HepG2 (cell line): Measurements from ENCODE around the gene DLL4. TPM values are rescaled to one million over a fixed set of nuclear protein-coding genes. Genes with fewer than 3 reads are reported as not detected.
A peak's percentile ranks its signal among the peaks of the same experiment; 100 is the strongest.

Experiments used
- ARID2 ChIP-seq: sonication (generic); formaldehyde crosslinking; IDR thresholded peaks from 2 replicates; pipeline ENCODE4 v1.8.1; 2022; ENCODE audit warnings: mild to moderate bottlenecking, missing genetic modification reagents, borderline replicate concordance
- CHD2 ChIP-seq: IDR thresholded peaks from 2 replicates; pipeline ENCODE4 v1.6.1; 2011; ENCODE audit warnings: low read depth, low read length, improper control_type of control experiment
- DNMT3B ChIP-seq: conservative IDR thresholded peaks from 2 replicates; pipeline ENCODE4 v1.6.1; 2016; ENCODE audit warnings: missing biosample characterization, control low read depth
- ELF3 ChIP-seq: IDR thresholded peaks from 2 replicates; pipeline ENCODE4 v1.6.1; 2016; ENCODE audit warnings: missing genetic modification reagents, missing compliant biosample characterization
- HMGA1 ChIP-seq: sonication (generic); formaldehyde crosslinking; conservative IDR thresholded peaks from 2 replicates; pipeline ENCODE4 v1.4.0; 2020; ENCODE audit warnings: missing genetic modification reagents
- HNF4A ChIP-seq: sonication (generic); formaldehyde crosslinking; IDR thresholded peaks from 2 replicates; pipeline ENCODE4 v1.4.0; 2020; ENCODE audit warnings: missing genetic modification reagents
- ISL2 ChIP-seq: sonication (generic); formaldehyde crosslinking; IDR thresholded peaks from 2 replicates; pipeline ENCODE4 v1.5.0; 2020; ENCODE audit warnings: missing genetic modification reagents
- RFXAP ChIP-seq: sonication (generic); formaldehyde crosslinking; IDR thresholded peaks from 2 replicates; pipeline ENCODE4 v1.4.0; 2020; ENCODE audit warnings: missing genetic modification reagents, borderline replicate concordance
- SIX1 ChIP-seq: sonication (generic); formaldehyde crosslinking; IDR thresholded peaks from 2 replicates; pipeline ENCODE4 v1.4.0; 2020; ENCODE audit warnings: missing genetic modification reagents, borderline replicate concordance
- ZKSCAN5 ChIP-seq: sonication (generic); formaldehyde crosslinking; IDR thresholded peaks from 2 replicates; pipeline ENCODE4 v1.5.1; 2020; ENCODE audit warnings: mild to moderate bottlenecking, missing genetic modification reagents
- ZNF12 ChIP-seq: sonication (generic); formaldehyde crosslinking; IDR thresholded peaks from 2 replicates; pipeline ENCODE4 v1.5.0; 2020; ENCODE audit warnings: missing genetic modification reagents
- ZNF30 ChIP-seq: sonication (generic); formaldehyde crosslinking; IDR thresholded peaks from 2 replicates; pipeline ENCODE4 v1.5.0; 2020; ENCODE audit warnings: mild to moderate bottlenecking, missing genetic modification reagents
- ZNF543 ChIP-seq: sonication (generic); formaldehyde crosslinking; IDR thresholded peaks from 2 replicates; pipeline ENCODE4 v1.4.0; 2020; ENCODE audit warnings: mild to moderate bottlenecking, missing genetic modification reagents
- ZNF556 ChIP-seq: sonication (generic); formaldehyde crosslinking; IDR thresholded peaks from 2 replicates; pipeline ENCODE4 v1.4.0; 2020; ENCODE audit warnings: mild to moderate bottlenecking, missing genetic modification reagents, borderline replicate concordance
- ZNF589 ChIP-seq: sonication (generic); formaldehyde crosslinking; conservative IDR thresholded peaks from 2 replicates; pipeline ENCODE4 v1.8.0; 2022; ENCODE audit warnings: mild to moderate bottlenecking, moderate library complexity, missing genetic modification reagents
- ZNF746 ChIP-seq: sonication (generic); formaldehyde crosslinking; IDR thresholded peaks from 2 replicates; pipeline ENCODE4 v1.8.0; 2022; ENCODE audit warnings: mild to moderate bottlenecking, missing genetic modification reagents
- ZNF83 ChIP-seq: sonication (generic); formaldehyde crosslinking; IDR thresholded peaks from 2 replicates; pipeline ENCODE4 v1.4.0; 2020; ENCODE audit warnings: missing genetic modification reagents, mild to moderate bottlenecking, borderline replicate concordance
- ZSCAN12 ChIP-seq: sonication (generic); formaldehyde crosslinking; IDR thresholded peaks from 2 replicates; pipeline ENCODE4 v1.9.0; 2021; ENCODE audit warnings: mild to moderate bottlenecking, missing genetic modification reagents
- polyA plus RNA-seq, 8 experiments: library from polyadenylated mRNA; depleted of rRNA in 3 of 8; stranded (reverse) in 7 of 8; unstranded in 1 of 8; fragments of >200 nt; fragmentation: Illumina TruSeq in 4 of 8; extraction: Trizol in 4 of 8; gene quantifications; 2 replicates each; pipeline versions ENCODE4 v1.2.1 to v1.2.3, GENCODE V29; 2011 to 2016; ENCODE audit warnings: low read depth in 4 of 8, missing spikeins in 1 of 8, mixed read lengths in 1 of 8; ENCODE audit not compliant: insufficient read depth in 1 of 8
- total RNA-seq, 5 experiments: library from RNA; depleted of rRNA; stranded (reverse); fragments of >200 nt; fragmentation: Illumina TruSeq; extraction: Trizol; gene quantifications; 2 replicates each; pipeline ENCODE4 v1.2.3, GENCODE V29; 2016; ENCODE audit warnings: low read depth in 1 of 5
- TF ChIP-seq, protein P1 (sequence below): IDR thresholded peaks from 2 replicates; pipeline ENCODE4 v1.6.1; 2012; ENCODE audit warnings: low read depth, low read length, improper control_type of control experiment
- TF ChIP-seq, protein P2 (sequence below): sonication (generic); formaldehyde crosslinking; IDR thresholded peaks from 2 replicates; pipeline ENCODE4 v1.5.1; 2020; ENCODE audit warnings: missing genetic modification reagents, mild to moderate bottlenecking, borderline replicate concordance
- TF ChIP-seq, protein P3 (sequence below): sonication (generic); formaldehyde crosslinking; IDR thresholded peaks from 2 replicates; pipeline ENCODE4 v1.8.0; 2022; ENCODE audit warnings: mild to moderate bottlenecking, missing genetic modification reagents, moderate library complexity

DLL4 gene
- total and polyA plus RNA-seq, 2 of the 13 experiments (the other 11 are each of a cell fraction or from before 2014, with no cell fraction given), result 0.20 to 0.25 TPM

DNA sequence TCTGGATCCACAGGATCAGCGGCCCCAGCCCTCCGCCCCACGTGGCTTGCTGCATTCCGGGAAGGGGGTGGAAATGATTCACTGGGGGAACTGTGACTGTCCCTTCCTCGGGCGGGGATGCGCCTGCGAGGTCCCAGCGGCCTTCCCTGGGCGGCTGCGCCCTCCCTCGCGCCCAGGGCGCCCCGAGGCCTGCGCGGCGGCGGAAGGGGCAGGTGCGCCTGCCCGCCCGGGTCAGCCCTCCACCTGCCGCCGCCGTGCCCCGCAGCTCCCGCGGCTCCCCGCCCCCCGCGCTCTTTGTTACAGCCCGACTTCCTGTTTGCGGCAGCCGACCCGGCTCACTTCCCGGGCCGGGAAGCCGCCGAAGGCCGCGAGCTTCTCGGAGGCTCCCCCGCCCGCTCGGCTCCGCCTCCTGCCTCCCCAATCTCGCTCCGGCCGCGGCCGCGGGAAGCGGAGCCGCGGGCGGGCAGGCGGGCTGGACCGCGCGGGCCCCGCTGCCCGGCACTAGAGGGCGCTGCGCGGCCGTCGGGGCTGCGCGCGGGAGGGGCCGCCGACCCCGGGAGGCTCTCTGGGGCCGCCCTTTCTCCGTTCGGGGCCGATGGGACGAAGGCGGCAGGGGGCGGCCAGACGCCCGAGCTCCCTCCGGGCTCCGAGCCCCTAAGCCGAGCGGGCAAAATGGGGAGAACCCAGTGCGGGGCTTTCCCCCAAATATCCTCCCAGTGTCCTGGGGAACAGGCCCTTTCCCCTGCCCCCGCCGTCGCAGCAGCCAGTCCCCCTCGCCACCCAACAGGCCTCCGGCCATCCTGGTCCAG is 12.6 kb downstream of the DLL4 start (continued):
- TF ChIP-seq, protein P1, sequence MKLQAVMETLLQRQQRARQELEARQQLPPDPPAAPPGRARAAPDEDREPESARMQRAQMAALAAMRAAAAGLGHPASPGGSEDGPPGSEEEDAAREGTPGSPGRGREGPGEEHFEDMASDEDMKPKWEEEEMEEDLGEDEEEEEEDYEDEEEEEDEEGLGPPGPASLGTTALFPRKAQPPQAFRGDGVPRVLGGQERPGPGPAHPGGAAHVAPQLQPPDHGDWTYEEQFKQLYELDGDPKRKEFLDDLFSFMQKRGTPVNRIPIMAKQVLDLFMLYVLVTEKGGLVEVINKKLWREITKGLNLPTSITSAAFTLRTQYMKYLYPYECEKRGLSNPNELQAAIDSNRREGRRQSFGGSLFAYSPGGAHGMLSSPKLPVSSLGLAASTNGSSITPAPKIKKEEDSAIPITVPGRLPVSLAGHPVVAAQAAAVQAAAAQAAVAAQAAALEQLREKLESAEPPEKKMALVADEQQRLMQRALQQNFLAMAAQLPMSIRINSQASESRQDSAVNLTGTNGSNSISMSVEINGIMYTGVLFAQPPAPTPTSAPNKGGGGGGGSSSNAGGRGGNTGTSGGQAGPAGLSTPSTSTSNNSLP, result no peak
- TF ChIP-seq ZNF30 (CRISPR knock-in tag), result no peak
- peak; percentile 23; the same call in 1 of the 2 replicates for TF ChIP-seq RFXAP (CRISPR knock-in tag)
- TF ChIP-seq DNMT3B (CRISPR knock-in tag), result no peak
- 0 out of 2 replicates have a peak, but pooled peaks have one; percentile 30 for TF ChIP-seq ZNF746
- TF ChIP-seq SIX1 (CRISPR knock-in tag), result no peak
- TF ChIP-seq ARID2 (CRISPR knock-in tag), result 0 out of 2 replicates have a peak, but pooled peaks have one; percentile 63
- no peak for TF ChIP-seq ISL2 (CRISPR knock-in tag)
- 0 out of 2 replicates have a peak, but pooled peaks have one; percentile 39 for TF ChIP-seq ZNF556 (CRISPR knock-in tag)
- TF ChIP-seq, protein P2, sequence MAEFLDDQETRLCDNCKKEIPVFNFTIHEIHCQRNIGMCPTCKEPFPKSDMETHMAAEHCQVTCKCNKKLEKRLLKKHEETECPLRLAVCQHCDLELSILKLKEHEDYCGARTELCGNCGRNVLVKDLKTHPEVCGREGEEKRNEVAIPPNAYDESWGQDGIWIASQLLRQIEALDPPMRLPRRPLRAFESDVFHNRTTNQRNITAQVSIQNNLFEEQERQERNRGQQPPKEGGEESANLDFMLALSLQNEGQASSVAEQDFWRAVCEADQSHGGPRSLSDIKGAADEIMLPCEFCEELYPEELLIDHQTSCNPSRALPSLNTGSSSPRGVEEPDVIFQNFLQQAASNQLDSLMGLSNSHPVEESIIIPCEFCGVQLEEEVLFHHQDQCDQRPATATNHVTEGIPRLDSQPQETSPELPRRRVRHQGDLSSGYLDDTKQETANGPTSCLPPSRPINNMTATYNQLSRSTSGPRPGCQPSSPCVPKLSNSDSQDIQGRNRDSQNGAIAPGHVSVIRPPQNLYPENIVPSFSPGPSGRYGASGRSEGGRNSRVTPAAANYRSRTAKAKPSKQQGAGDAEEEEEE, result no peak
- TF ChIP-seq ZNF12 (CRISPR knock-in tag), result peak; percentile 46; the same call in 1 of the 2 replicates
- TF ChIP-seq ZNF83 (CRISPR knock-in tag), result 0 out of 2 replicates have a peak, but pooled peaks have one; percentile 51
- no peak for TF ChIP-seq ZKSCAN5 (CRISPR knock-in tag)
- TF ChIP-seq ZNF543 (CRISPR knock-in tag), result peak; percentile 22; the same call in 1 of the 2 replicates
- TF ChIP-seq CHD2, result peak; percentile 61
- TF ChIP-seq, protein P3, sequence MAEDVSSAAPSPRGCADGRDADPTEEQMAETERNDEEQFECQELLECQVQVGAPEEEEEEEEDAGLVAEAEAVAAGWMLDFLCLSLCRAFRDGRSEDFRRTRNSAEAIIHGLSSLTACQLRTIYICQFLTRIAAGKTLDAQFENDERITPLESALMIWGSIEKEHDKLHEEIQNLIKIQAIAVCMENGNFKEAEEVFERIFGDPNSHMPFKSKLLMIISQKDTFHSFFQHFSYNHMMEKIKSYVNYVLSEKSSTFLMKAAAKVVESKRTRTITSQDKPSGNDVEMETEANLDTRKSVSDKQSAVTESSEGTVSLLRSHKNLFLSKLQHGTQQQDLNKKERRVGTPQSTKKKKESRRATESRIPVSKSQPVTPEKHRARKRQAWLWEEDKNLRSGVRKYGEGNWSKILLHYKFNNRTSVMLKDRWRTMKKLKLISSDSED, result no peak
- TF ChIP-seq ZNF589, result no peak
- peak; percentile 73 for TF ChIP-seq ELF3 (CRISPR knock-in tag)
- TF ChIP-seq HNF4A (CRISPR knock-in tag), result no peak
- TF ChIP-seq HMGA1, result no peak
- no peak for TF ChIP-seq ZSCAN12 (CRISPR knock-in tag)
